ENCODE data around the gene CPNE1.
A peak's percentile ranks its signal among the peaks of the same experiment; 100 is the strongest.
"Not testable (repeated sequence)": the region's sequence is repeated elsewhere in the genome, so short reads cannot be mapped to it uniquely, and the experiment has no call there.

Gene CPNE1

DNA sequence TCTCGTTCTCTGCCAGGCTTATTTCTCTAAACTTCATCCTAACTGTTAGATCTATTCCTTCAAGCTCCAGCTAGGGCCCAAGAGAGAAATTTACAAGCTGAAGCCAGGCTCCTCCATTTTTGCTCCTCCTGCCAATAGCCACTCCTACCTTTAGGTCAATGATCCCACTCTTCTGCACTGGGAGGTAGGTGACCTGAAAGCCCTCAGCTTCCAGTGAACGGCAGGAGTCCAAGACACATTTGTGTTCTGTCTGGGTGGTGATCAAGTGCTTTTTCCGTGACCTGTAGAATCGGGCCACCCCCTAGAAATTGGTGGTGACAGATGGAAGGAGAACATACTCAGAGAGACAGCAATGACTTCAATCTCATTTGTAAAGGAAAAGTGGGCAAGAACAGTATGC lies 25.6 kb upstream of the CPNE1 start:
- Histone ChIP-seq H3K27ac (no peak overlapping the region), H3K4me3 (ENCODE audit: low read depth in 1 of 2, low read length in 1 of 2) (no peak overlapping the region), H3K36me3 (peaks cover 54% of the 10 kb centered on the region), H3K27me3 (no peaks in the 10 kb centered on the region), H3K9me3 (no peaks in the 10 kb centered on the region), H3K4me1 (ENCODE audit: control insufficient read depth in 1 of 2, insufficient read depth in 1 of 2, low read depth in 1 of 2, low read length in 1 of 2) (no peaks in the 10 kb centered on the region)
- TF ChIP-seq, protein P1, sequence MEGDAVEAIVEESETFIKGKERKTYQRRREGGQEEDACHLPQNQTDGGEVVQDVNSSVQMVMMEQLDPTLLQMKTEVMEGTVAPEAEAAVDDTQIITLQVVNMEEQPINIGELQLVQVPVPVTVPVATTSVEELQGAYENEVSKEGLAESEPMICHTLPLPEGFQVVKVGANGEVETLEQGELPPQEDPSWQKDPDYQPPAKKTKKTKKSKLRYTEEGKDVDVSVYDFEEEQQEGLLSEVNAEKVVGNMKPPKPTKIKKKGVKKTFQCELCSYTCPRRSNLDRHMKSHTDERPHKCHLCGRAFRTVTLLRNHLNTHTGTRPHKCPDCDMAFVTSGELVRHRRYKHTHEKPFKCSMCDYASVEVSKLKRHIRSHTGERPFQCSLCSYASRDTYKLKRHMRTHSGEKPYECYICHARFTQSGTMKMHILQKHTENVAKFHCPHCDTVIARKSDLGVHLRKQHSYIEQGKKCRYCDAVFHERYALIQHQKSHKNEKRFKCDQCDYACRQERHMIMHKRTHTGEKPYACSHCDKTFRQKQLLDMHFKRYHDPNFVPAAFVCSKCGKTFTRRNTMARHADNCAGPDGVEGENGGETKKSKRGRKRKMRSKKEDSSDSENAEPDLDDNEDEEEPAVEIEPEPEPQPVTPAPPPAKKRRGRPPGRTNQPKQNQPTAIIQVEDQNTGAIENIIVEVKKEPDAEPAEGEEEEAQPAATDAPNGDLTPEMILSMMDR (IDR thresholded peaks at IDR 0.05): no peak

DNA sequence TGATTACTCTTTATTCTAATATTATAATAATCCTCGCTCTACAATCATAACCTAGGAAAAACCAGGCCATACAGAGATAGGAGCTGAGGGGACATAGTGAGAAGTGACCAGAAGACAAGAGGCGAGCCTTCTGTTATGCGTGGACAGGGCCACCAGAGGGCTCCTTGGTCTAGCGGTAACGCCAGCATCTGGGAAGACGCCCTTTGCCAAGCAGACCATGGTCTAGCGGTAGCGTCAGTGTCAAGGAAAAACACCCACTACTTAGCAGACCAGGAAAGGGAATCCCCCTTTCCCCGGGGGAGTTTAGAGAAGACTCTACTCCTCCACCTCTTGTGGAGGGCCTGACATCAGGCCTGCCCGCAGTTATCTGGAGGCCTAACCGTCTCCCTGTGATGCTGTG lies 22.2 kb upstream of the CPNE1 start:
- not testable (repeated sequence) for H3K9me3 ChIP-seq; H3K27me3 ChIP-seq; H3K4me3 ChIP-seq (ENCODE audit: low read depth in 1 of 2, low read length in 1 of 2); H3K27ac ChIP-seq; H3K4me1 ChIP-seq (ENCODE audit: control insufficient read depth in 1 of 2, insufficient read depth in 1 of 2, low read depth in 1 of 2, low read length in 1 of 2)
- H3K36me3 ChIP-seq: peaks cover 42% of the 10 kb centered on the region

DNA sequence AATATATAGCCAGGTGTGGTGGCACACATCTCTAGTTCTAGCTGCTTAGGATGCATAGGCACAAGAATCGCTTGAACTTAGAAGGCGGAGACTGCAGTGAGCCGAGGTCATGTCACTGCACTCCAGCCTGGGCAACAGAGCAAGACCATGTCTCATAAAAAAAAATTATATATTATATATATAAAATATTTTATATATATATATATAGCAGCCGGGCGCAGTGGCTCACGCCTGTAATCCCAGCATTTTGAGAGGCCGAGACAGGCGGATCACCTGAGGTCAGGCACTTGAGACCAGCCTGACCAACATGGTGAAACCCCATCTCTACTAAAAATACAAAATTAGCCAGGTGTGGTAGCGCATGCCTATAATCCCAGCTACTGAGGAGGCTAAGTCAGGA lies 20.7 kb upstream of the CPNE1 start:
- H3K4me3 ChIP-seq (ENCODE audit: low read depth in 1 of 2, low read length in 1 of 2); H3K27ac ChIP-seq; H3K9me3 ChIP-seq; H3K27me3 ChIP-seq; H3K4me1 ChIP-seq (ENCODE audit: control insufficient read depth in 1 of 2, insufficient read depth in 1 of 2, low read depth in 1 of 2, low read length in 1 of 2): not testable (repeated sequence)
- peaks cover 35% of the 10 kb centered on the region for H3K36me3 ChIP-seq

DNA sequence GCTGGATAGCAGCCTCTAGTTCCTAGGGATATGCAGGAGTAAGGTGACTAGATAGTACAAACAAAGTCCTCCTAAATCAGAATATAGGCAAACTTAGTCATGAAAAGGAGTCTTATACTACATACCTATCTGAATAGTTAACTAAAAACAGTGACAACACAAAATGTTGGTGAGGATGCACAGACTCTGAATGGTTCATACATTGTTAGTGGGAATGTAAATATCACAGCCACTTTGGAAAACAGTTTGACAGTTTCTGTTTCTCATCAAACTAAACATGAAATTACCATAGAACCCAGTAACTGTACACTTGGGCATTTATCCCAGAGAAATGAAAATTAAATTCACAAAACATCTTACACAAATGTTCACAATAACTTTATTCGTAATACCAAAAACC lies 17.3 kb upstream of the CPNE1 start:
- Histone ChIP-seq H3K9me3 (no peaks in the 10 kb centered on the region), H3K4me3 (ENCODE audit: low read depth in 1 of 2, low read length in 1 of 2) (no peak overlapping the region), H3K27ac (no peak overlapping the region), H3K36me3 (peaks cover 10% of the 10 kb centered on the region), H3K27me3 (no peaks in the 10 kb centered on the region), H3K4me1 (ENCODE audit: control insufficient read depth in 1 of 2, insufficient read depth in 1 of 2, low read depth in 1 of 2, low read length in 1 of 2) (peaks cover 11 to 12% of the 10 kb centered on the region in 2 experiments)
- TF ChIP-seq, protein P1 (IDR thresholded peaks at IDR 0.05): no peak

DNA sequence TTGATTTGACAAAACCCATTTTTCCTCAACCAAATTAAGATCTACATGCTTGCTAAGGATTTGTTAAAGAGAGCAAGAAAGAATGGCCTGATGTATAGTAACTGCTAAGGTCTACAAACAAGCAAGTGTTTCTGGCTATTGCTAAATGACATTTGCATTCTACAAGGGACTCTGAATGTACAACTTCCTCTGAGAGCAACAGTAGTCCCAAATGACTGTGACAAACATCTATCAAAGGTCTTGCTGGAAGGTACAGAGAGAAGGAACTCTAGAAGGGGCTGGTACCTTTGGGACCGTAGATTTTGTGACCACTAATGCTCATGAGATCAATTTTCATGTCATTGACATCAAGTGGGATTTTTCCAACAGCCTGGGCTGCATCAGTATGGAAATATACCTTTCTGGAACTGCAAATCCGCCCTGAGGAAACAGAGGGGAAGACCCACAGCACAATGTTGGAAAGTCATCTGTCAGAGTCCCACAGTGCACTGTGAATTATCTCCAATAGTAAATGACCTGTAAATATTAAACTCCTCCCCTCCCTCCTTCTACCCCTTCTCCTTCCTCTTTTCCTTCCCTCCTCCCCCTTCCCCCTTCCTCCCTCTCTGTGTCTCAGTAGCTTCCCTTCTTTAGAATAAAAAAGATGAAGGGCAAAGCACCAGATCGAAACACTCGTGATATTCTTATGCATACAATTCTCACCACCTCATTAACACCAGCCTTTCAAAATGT lies 15.9 kb upstream of the CPNE1 start:
- Histone ChIP-seq H3K27ac (peak overlapping the region; percentile 75), H3K4me1 (ENCODE audit: control insufficient read depth in 1 of 2, insufficient read depth in 1 of 2, low read depth in 1 of 2, low read length in 1 of 2) (peaks cover 11 to 12% of the 10 kb centered on the region in 2 experiments), H3K4me3 (ENCODE audit: low read depth in 1 of 2, low read length in 1 of 2) (peak overlapping the region; percentile 6 to 15), H3K9me3 (no peaks in the 10 kb centered on the region), H3K36me3 (peaks cover 3% of the 10 kb centered on the region), H3K27me3 (no peaks in the 10 kb centered on the region)
- TF ChIP-seq, protein P1 (IDR thresholded peaks at IDR 0.05): no peak

DNA sequence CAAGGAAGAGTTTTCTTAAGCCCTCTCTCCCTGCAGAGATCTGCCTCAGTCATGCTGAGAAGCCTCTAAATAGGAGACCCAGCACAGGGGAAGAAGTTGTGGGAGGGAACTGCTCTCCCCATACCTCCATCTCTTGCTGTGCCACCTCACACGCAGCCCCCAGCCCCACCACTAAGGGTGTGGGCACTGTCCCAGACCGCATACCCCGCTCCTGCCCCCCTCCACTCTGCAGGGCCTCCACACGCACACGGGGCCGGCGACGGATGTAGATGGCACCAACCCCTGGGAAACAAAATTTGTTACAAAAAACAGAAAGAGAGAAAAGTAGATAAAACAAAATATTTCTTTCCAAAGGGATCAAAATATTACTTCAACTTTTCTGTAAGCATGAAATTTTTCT lies 10.2 kb upstream of the CPNE1 start:
- no peak overlapping the region for H3K4me3 ChIP-seq (ENCODE audit: low read depth in 1 of 2, low read length in 1 of 2)
- H3K27me3 ChIP-seq: no peaks in the 10 kb centered on the region
- TF ChIP-seq, protein P1 (IDR thresholded peaks at IDR 0.05): no peak
- no peak overlapping the region for H3K27ac ChIP-seq
- peaks cover 48% of the 10 kb centered on the region for H3K36me3 ChIP-seq
- no peaks in the 10 kb centered on the region for H3K9me3 ChIP-seq
- H3K4me1 ChIP-seq (ENCODE audit: control insufficient read depth in 1 of 2, insufficient read depth in 1 of 2, low read depth in 1 of 2, low read length in 1 of 2): peaks cover 0 to under 1% of the 10 kb centered on the region in 2 experiments
